HG03196 (cell line): ENCODE measurements around the gene EIF4A3.
"Not testable (repeated sequence)": the region's sequence is repeated elsewhere in the genome, so short reads cannot be mapped to it uniquely, and the experiment has no call there.

Experiments
- ATAC-seq: cut with Tn5 transposase; IDR thresholded peaks from one replicate; pipeline ENCODE4 v1.9.1; 2021; ENCODE audit not compliant: unreplicated experiment

EIF4A3 gene

DNA sequence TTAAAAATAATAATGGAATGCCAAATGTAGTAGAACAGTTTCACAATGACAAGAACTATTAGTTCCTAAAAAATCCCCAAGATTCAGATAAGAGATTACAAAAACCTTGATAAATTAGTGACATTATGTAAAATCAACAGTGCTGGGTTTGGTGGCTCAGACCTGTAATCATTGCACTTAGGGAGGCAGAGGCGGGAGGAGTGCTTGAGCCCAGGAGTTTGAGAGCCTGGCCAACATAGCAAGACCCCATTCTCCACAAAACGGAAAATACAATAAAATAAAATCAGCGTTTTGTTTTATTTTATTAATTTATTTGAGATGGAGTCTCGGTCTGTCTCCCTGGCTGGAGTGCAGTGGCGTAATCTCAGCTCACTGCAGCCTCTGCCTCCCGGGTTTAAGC lies 27.0 kb upstream of the EIF4A3 start:
- ATAC-seq, result no peak

DNA sequence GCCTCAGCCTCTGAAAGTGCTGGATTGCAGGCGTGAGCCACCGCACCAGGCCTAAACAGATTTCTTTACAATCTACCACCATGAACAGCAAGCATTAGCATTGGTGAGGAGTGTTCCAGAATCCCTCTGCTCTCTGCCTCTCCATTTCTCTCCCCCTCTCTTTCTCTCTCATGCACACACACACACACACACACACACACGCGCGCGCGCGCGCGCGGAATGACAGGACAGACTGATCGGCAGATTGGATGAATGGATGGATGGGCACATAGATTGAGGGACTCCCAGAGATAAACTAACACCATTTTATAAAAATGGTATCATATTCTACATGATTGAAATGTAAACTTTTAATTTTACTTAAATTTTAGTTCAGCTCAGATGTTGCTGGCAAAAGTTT lies 26.2 kb upstream of the EIF4A3 start:
- ATAC-seq, result no peak

DNA sequence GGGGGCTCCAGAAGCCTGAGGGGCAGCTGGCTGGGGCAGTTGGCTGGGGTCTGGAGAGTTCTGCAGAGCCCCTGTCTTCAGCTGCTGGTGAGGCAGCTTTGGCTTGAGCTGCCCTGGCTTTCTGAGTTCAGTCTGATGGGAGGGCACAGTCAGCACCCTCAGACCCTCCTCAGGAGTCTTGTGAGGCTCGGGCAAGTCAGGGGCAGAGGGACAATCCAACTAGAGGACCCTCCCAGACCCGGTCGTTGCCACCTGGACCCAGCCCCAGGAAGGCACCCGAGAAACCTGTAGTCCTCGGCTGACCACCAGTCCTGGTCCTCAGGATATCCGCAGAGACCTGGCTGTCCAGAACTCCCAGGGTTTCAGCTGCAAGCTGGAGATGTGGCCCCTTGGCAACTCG lies 24.8 kb upstream of the EIF4A3 start:
- no peak for ATAC-seq

DNA sequence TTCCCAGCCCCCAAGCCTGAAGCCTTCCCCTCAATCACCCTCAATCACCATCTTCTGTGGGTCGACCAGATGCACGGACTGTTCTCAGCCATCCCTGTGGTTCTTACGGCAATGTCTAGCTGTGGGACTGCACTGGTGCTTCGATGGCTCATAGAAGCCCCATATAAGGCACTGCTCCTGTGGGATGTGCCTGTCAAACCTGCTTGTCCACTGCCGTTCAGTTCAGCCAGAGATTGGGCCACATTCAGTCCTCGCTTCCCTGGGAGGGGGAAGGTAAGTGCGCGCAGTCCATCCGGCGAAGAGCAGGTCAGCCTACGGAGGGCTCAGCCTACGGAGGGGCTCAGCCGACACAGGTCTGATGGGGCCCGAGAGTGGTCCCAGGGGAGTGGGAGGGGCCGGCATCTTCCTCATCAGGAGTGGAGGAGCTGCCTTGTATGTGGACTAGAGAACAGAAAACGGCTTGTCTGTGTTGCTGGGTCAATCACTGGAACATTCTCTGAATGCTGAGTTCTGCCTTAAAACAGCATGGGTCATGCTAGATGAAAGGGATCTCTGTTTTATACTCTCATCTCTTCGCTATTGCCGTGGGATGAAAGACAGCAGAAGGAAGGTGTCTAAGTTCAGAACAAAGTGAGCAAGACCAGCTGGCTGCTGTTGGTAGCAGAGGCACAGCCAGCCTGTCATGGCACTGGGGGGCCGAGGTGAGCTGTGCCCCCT lies 23.0 kb upstream of the EIF4A3 start, which contains the start of gene CARD14:
Gene CARD14 (plus strand): TSS at position 247 of the 717 bp plus-strand sequence. CDS start 11,409 bp downstream, outside the sequence.
- ATAC-seq, result no peak

DNA sequence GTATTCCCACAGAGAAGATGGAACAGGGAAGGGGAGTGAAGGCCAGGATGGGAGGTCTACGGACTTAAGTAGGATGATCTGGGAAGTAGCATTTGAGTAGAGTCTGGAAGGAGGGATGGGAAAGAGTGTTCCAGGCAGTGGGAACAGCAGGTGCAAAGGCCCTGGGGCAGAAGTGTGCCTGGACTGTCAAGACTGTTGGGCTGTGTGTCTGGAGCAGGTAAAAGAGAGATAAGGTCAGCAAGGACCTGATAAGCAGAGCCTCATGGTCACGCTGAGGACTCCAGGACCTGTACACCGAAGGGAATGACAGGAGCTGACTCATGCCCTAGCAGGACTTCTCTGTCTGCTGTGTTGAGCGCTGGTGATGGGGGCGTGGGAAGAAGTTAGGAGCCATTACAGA lies 22.2 kb upstream of the EIF4A3 start:
- no peak for ATAC-seq

DNA sequence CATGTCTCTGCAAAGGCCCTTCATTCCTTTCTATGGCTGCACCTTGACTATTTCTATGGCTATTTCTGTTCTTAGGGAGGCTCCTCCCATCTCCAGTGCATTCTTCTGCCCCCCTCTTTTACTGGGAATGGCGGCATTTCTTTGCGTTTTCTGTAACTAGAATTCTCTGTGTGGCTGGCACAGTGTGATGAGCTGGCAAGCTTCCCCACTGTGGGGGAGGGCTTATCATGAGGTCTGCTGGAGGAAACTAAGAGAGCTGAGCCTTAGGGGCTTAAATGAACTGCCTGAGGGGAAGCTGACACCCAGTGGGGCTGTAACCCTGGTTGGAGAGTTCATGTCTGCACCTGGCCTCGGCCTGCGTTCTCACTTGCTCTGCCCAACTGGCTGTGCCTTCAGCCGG lies 21.4 kb upstream of the EIF4A3 start:
- ATAC-seq, result no peak

DNA sequence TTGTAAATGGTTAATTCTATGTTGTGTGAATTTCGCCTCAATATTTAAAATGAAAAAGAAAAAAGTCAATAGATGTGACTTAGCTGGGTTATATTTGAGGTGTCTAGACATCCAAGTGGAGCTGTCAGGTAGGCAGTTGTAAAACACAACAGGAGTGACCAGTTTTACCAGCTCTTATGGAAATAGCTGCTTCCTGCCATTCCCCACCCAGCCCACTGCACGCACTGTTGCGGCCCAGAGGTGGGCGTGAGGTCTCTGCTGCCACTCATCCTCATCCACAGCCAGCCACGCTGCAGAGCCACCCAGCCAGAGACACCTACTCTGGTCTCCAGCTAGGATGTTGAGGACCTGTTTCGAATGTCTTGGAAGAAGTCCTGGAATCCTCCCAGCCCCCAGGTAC lies 19.5 kb upstream of the EIF4A3 start:
- ATAC-seq, result no peak

DNA sequence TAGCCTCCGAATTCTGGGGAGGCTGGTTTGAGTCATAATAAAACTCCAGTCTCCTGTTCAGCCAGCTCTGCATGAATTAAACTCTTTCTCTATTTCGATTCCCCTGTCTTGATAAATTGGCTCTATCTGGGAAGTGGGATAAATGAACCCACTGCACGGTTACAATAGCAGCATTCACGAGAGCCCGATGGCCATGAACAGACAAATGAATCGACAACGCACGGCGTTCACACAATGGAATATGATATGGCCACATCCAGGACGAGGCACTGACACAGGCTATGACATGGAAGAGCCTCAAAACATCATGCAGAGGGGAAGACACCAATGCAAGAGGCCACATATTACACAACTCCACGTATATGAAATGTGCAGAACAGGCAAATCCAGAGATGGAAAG lies 17.3 kb upstream of the EIF4A3 start:
- ATAC-seq, result no peak

DNA sequence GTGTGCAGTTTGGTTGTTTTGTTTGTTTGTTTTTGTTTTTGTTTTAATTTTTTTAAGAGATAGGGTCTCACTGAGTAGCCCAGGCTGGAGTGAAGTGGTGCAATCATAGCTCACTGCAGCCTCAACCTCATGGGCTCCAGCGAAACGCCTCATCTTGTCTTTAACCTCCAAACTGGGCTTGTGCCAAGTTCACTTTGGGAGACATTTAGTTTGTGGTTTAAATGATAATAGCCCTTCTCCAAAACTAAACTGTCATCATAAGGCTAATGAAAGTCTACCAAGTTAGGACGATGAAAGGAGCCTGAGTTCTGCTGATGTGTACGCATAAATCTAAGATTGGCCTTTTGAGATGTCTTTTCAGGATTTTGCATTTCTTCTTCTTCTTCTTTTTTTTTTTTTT lies 16.4 kb upstream of the EIF4A3 start:
- ATAC-seq, result no peak

DNA sequence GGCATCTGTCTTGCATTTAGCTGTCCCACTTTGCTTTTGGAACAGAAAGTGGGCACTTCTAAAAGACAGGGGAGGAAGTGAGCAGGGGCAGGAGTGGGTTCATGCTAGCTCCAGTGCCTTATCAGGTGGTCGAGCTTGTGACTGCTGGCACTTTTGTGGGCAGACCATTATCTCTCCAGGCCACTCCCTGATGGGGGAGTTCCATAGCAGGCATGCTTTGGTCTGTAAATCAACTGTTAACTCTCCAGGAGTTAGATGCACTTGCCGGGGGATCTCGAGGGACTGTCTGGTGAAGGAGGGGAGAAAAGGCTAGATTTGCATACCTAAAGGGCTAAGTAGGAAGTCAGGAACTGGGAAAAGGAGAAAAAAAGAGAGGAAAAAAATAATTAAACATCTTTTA lies 13.6 kb upstream of the EIF4A3 start:
- no peak for ATAC-seq

DNA sequence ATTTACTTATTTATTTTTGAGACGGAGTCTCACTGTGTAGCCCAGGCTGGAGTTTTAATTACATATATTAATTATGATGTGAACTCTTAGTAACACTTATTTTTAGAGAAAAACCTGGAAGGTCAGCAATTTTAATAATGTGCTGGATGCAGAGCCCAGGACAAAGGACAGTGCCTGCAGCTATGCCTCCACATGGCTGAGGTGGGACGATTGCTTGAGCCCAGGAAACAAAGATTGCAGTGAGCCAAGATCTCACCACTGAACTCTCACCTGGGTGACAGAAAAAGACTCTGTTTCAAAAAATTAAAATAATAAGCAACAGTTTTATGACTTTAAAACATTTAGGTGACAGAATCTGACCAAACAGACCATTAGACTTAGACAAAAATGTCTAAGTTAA lies 11.9 kb upstream of the EIF4A3 start:
- no peak for ATAC-seq

DNA sequence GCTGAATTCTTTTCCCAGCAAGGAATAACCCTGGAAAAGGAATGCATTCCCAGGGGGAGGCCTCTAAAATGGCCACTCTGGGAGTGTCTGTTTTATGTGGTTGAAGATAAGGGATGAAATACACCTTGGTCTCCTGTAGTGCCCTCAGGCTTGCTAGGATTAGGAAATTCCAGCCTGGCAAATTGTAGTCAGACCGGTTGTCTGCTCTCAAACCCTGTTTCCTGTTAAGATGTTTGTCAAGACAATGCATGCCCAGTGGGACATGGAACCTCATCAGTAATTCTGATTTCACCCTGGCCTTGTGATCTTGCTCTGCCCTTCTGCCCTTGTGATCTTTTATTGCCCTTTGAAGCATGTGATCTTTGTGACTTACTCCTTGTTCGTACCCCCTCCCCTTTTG lies 8.7 kb upstream of the EIF4A3 start:
- ATAC-seq, result not testable (repeated sequence)

DNA sequence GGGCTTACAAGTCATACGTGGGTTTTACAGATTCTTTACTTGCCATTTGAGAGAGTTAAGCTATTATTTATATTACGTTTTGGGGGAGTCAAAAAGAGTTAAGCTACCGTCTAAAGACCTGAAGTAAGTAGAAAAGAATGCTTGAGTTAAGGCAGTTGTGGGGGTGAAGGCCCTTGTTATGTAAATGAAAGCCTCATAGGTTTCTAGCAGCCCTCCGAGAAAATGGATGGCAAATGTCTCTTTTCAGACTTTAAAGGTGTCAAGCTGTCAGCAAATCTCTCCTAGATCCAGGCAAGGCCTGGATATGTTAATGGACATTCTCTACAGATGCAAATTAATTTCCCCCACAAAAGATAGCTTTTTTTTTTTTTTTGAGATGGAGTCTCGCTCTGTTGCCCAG lies 7.2 kb upstream of the EIF4A3 start:
- no peak for ATAC-seq

DNA sequence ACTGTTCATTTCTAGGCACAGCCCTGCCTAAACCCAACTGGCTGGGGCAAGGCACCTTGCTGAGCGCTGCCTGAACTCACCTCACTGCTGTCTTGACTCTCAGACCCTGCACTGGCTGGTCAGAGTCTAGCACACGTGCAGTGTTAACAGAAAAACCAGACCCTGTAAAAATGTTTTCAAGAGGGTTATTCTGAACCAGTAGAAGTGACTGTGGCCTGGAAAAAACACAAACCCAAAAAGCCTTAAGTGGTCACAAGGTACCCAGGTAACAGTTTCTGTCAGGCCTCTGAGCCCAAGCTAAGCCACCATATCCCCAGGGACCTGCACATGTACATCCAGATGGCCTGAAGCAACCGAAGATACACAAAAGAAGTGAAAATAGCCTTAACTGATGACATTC lies 6.1 kb upstream of the EIF4A3 start:
- ATAC-seq, result peak; percentile 69

DNA sequence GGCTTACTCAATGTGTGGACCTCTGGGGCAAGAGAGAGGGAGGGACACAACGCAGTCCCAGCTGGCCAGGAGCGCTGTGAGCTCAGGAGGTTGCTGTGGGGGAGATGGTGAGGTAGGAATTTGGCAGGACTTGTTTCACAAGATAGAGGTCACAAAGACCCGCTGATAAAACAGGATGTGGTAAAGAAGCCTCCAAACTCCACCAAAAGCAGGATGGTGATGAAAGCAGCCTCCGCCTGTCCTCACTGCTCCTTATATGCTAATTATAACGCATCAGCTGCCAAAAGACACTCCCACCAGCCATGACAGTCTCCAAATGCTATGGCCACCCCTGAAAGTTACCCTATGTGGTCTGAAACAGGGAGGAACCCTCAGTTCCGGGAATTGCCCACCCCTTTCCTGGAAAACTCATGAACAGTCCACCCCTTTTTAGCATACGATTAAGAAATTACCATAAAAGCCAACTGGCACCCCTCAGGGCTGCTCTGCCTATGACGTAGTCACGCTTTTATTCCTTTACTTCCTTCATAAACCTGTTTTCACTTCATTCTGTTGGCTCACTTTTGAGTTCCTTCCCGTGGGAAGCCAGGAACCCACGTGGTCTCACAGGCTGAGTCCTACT lies 5.3 kb upstream of the EIF4A3 start:
- no peak for ATAC-seq

DNA sequence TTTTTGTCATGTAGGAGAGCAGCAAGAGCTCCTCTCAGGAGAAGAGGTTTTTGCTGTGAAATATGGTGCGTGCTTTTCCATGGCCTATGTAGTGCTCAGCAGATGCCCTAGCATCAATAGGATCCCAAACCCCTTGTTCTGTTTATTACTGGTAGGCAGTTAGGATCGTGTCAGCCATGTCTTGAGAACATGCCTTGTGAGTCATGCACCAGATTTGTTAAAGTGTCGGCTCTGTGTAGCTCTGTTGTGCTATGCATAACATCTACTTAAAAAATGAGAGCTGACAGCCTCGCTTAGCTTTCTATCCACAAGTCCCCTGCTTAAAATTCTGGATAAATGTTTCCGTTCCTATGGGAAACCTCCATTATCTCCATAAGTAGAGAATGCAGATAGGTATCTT lies 4.4 kb upstream of the EIF4A3 start:
- ATAC-seq, result no peak

DNA sequence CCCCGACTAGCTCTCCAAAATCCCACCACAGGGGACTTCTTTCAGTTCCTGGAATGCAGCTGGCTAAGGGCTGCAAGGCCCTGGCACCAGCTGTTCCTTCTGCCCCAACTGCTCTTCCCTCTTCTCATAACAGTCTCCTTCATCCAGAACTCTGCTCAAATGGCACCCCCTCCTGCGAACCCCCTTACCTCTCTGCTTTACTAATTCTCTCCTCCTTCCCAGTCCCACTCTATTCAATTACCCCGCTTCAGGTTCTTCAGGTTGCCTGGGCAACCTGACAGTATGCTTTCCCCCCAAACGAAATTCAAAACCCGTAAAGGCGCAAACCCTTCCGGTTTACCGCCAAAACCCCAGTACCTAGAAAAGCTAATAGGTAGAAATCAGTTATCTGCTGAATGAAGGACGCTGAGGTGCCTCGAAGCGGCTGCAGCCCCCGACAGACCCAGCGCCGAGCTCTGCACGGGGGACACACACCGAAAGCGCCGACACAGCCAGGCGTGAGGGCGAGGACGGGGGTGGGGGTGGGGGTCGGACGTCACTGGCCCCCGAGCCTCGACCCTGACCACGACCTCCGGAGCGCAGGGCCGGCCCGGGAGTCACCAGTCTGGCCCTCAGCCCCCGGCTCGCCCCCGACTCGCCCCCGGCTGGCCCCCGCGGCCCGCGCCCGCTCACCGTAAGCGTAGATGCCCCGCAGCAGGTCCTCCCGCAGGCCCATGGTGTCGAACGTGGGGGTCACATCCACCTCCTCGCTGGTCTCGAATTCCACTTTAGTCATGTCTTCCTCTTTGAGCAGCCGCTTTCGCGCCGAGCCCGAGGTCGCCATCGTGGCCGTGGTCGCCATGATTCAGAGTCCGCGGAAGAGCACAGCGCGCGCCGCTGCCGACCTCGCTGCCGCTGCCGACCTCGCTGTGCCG lies 550 bp downstream of the EIF4A3 start:
- ATAC-seq, result peak; percentile 16

DNA sequence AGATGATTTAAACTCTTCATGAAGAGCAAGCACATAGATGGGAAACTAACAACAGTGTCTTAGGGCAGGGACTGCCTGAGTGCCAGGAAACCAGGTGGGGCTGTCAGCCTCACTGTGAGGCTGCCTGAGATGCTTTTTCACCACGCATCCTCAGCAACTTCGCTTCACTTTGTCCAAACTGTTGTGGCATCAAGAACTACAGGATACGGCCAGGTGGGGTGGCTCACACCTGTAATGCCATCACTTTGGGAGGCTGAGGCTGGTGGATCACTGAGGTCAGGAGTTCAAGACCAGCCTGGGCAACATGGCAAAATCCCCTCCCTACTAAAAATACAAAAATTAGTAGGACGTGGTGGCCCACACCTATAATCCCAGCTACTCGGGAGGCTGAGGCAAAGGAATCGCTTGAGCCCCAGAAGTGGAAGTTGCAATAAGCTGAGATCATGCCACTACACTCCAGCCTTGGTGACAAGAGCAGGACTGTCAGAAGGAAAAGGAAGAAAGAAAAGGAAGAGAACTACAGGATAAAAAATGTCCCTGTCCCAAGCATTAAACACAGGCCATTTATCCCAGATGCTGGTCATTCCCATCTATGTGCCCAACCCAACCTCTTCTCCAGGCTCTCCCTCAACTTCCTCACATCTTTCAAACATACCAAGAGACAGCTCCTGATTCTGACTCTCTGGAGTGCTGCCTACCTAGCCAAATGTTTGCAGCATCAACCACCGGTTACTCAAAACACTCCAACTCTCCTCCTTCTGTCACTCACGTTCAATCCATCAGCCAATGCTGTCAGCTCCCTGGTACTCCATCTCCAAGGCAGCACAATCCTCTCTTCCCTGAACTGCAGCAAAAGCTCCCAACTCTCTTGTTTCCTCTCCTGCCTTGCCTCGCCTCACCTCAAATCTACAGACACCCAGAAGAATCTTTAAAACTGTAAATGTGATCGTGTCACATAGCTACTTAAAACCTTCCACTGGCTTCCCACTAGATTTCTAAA lies 1.6 kb downstream of the EIF4A3 start:
- ATAC-seq, result no peak

DNA sequence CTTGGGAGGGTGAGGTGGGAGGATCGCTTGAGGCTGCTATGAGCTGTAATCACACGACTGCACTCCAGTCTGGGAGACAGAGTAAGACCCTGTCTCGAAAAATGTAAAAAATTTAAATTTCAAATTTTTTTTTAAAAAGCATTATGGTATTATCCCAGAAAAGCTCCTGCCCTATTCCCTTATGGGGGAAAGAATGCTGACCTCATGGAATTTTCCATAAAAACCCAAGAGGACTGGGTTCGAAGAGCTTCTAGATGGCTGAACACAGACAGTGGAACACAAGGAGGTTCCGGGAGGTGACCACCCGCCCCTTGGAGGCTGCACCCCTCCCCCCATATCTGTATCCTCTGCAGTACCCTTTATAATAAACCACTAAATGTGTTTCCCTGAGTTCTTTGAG lies 4.0 kb downstream of the EIF4A3 start:
- no peak for ATAC-seq

DNA sequence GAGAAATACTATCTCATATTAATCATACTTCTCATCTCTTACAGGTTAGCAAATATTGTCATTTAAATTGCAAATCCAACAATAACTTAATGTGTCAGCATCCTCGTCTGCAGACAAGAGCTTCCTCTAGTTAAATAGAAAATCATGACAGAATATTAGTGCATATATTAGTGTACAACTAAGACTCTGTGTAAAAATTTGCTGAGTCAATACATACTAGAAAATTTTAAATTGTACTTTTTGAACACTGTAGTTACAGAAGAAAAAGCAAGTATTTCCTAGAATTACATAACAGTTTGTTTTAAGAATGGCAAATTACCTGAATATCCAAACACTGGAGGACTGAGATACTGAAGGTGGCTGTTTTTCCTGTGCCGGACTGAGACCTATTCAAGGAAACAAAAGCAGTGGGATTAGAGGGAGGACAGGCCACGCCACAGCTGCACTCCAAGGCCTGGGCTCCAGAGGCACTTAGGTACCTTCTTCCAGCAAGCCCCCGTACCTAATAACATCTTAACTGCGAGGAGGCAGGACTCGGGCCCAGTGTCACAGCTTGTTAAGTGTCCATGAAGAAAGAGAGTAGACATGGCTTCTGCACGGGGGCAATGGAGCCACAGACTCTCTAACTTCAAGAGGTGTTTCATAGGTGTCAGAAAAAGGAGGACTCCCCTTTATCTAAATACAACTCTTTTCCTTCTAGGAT lies 5.3 kb downstream of the EIF4A3 start:
- ATAC-seq, result no peak
